MCF 10A (cell line): Measurements from ENCODE around the gene MTUS2. TPM values are rescaled to one million over a fixed set of nuclear protein-coding genes. Genes with fewer than 3 reads are reported as not detected.

Source experiments
- Bru-seq: library from RNA; stranded (reverse); fragments of 400-500 nt; gene quantifications from one replicate; lab custom pipeline; 2021; lab: Mats Ljungman, UMichigan
- BruChase-seq, 2 experiments: library from RNA; stranded (reverse); fragments of 400-500 nt; gene quantifications; one replicate each; lab custom pipeline; 2021; lab: Mats Ljungman, UMichigan
- BruUV-seq: library from RNA; stranded (reverse); fragments of 400-500 nt; replicated peaks from 2 replicates; lab custom pipeline; 2021; lab: Mats Ljungman, UMichigan
- CTCF ChIA-PET: fragments of 300-600 bp; sonication (Branson Sonifier 250); formaldehyde crosslinking; extraction: SDS; loops from one replicate; lab custom pipeline; 2021; ENCODE audit warnings: antibody characterized with exemption, inconsistent platforms; lab: Yijun Ruan, JAX
- POLR2A ChIA-PET: fragments of 300-600, 350-650 bp; sonication (Branson Sonifier 250); formaldehyde crosslinking; extraction: SDS; loops from one replicate; lab custom pipeline; 2020; ENCODE audit warnings: antibody characterized with exemption, inconsistent platforms; lab: Yijun Ruan, JAX
- DNase-seq: peaks from one replicate; pipeline ENCODE4 v3.0.0-alpha.2; 2018; ENCODE audit not compliant: unreplicated experiment
- H3K27ac Mint-ChIP-seq: one replicate; pipeline ENCODE4 v1.8.0; 2022; ENCODE audit warnings: mild to moderate bottlenecking, low read depth, mixed read lengths; ENCODE audit not compliant: unreplicated experiment
- H3K27me3 Mint-ChIP-seq: one replicate; pipeline ENCODE4 v1.8.0; 2022; ENCODE audit warnings: mixed read lengths; ENCODE audit not compliant: insufficient read depth, unreplicated experiment
- H3K36me3 Mint-ChIP-seq: one replicate; pipeline ENCODE4 v1.8.0; 2022; ENCODE audit warnings: mild to moderate bottlenecking, moderate library complexity, mixed read lengths; ENCODE audit not compliant: insufficient read depth, unreplicated experiment
- H3K4me1 Mint-ChIP-seq: one replicate; pipeline ENCODE4 v1.8.0; 2022; ENCODE audit warnings: mixed read lengths; ENCODE audit not compliant: insufficient read depth, unreplicated experiment
- H3K4me3 Mint-ChIP-seq: one replicate; pipeline ENCODE4 v1.8.0; 2022; ENCODE audit warnings: mild to moderate bottlenecking, moderate library complexity, mixed read lengths; ENCODE audit not compliant: unreplicated experiment
- H3K9me3 Mint-ChIP-seq: one replicate; pipeline ENCODE4 v1.8.0; 2022; ENCODE audit warnings: mixed read lengths; ENCODE audit not compliant: unreplicated experiment
- CTCF ChIP-seq: fragments of 200-600 bp; IDR thresholded peaks from one replicate; pipeline ENCODE4 v1.8.0; 2022; ENCODE audit warnings: antibody characterized with exemption, mild to moderate bottlenecking; ENCODE audit not compliant: unreplicated experiment
- intact Hi-C: fragments of 100-400 bp; cut with micrococcal nuclease; formaldehyde crosslinking; loops from 2 replicates; pipeline ENCODE4 v1.14.1; 2022
- long read RNA-seq: library from polyadenylated mRNA; stranded (forward); transcript quantifications from one replicate; pipeline ENCODE4 v2.0.0, GENCODE V29; 2022
- total RNA-seq: library from RNA; stranded (reverse); gene quantifications from 2 replicates; pipeline ENCODE4 v1.2.3, GENCODE V29; 2022

The MTUS2 gene
- total RNA-seq, result not detected in 2 replicates
- Bru-seq, nascent RNA, result percentile 3 among the genes with signal in this experiment
- percentile 6 among the genes with signal in this experiment for BruChase-seq, experiment 1, labeled RNA remaining after a 6-hour chase
- BruChase-seq, experiment 2, labeled RNA remaining after a 2-hour chase, result percentile 8 among the genes with signal in this experiment
- long read RNA-seq, result 0 reads

GRCh38 chr13:28820099-28821051, at the start of gene MTUS2:
Gene MTUS2 (plus strand): TSS chr13:28820339.
- H3K36me3 Mint-ChIP-seq, result no peaks in the 10 kb centered on the region
- H3K27ac Mint-ChIP-seq, result no peak within 1 kb of the TSS
- no peaks in the 10 kb centered on the region for H3K9me3 Mint-ChIP-seq
- BruUV-seq, result no TSS peak
- no peaks in the 10 kb centered on the region for H3K4me1 Mint-ChIP-seq
- ChIA-PET POLR2A (interaction anchor here (0.7 kb wide), 1 partner anchor 9 kb away, joined by 6 read pairs; no protein-coding TSS in a partner anchor), CTCF (interaction anchor here (0.6 to 1.9 kb wide), 9 partner anchors 16 to 585 kb away, joined by 3 to 10 read pairs (median 4); no protein-coding TSS in a partner anchor)
- intact Hi-C loops, result no loop called here
- no peak for DNase-seq
- peaks cover 33% of the 10 kb centered on the region for H3K27me3 Mint-ChIP-seq
- no peak for TF ChIP-seq CTCF
- H3K4me3 Mint-ChIP-seq, result peak within 1 kb of the TSS; percentile 51

GRCh38 chr13:28778308-28779215, 41.6 kb upstream of the MTUS2 start:
- ChIA-PET CTCF (no interaction called here), POLR2A (no interaction called here)
- no TSS peak for BruUV-seq
- Mint-ChIP-seq H3K9me3 (peaks cover 2% of the 10 kb centered on the region), H3K4me3 (no peak overlapping the region), H3K27me3 (peaks cover 29% of the 10 kb centered on the region), H3K27ac (no peak overlapping the region), H3K36me3 (peaks cover 6% of the 10 kb centered on the region), H3K4me1 (no peaks in the 10 kb centered on the region)
- intact Hi-C loops, result no loop called here
- TF ChIP-seq CTCF, result no peak
- no peak for DNase-seq

GRCh38 chr13:28792992-28793391, 27.1 kb upstream of the MTUS2 start:
- no peaks in the 10 kb centered on the region for H3K4me1 Mint-ChIP-seq
- H3K27ac Mint-ChIP-seq, result no peak overlapping the region
- H3K27me3 Mint-ChIP-seq, result peaks cover 28% of the 10 kb centered on the region
- H3K4me3 Mint-ChIP-seq, result no peak overlapping the region
- ChIA-PET CTCF (interaction anchor here (0.9 kb wide), 1 partner anchor 39 kb away, joined by 3 read pairs; no protein-coding TSS in a partner anchor), POLR2A (no interaction called here)
- no peaks in the 10 kb centered on the region for H3K36me3 Mint-ChIP-seq
- H3K9me3 Mint-ChIP-seq, result no peaks in the 10 kb centered on the region
- no peak for TF ChIP-seq CTCF
- BruUV-seq, result no TSS peak
- intact Hi-C loops, result loop anchor here (10.0 kb wide), 1 partner anchor 728 kb away; no protein-coding TSS in a partner anchor
- DNase-seq, result no peak
